ENCODE measurements around the gene PUS10.

PUS10 gene

DNA sequence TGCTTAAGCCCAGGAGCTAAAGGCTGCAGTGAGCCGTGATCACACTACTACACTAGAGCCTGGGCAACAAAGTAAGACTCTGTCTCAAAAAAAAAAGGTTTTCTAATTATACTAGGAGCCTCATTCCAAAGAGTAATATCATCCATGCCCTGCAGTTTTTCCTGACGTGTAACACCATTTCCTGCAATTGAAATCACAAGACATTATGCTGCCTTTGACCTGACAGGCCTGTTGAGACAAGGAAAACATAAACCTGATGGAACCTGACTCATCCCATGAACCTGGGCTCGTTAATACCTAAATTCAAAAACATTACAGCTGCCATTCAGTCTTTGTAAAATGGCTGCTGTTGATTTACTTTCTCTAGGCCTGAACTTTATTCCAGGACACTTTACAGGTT lies 59.3 kb downstream of the PUS10 start:
- TF ChIP-seq CTCF (IDR thresholded peaks at IDR 0.05; ENCODE audit: insufficient read depth, low read length, missing control alignments) = no peak
- no peak overlapping the region for H3K4me3 ChIP-seq (ENCODE audit: low read depth, low read length)
- DNase-seq (ENCODE audit: low read depth, low spot score) = peak; percentile 50
- ChIA-PET POLR2A (interaction anchor here (0.6 kb wide), 1 partner anchor 1628 kb away, joined by 3 read pairs; no protein-coding TSS in a partner anchor), CTCF (interaction anchor here (1.3 kb wide), 1 partner anchor 9 kb away, joined by 4 read pairs; no protein-coding TSS in a partner anchor)

GRCh38 chr2:60958361-60958760 lies 59.7 kb downstream of the PUS10 start:
- TF ChIP-seq CTCF (IDR thresholded peaks at IDR 0.05; ENCODE audit: insufficient read depth, low read length, missing control alignments) = no peak
- DNase-seq (ENCODE audit: low read depth, low spot score) = peak; percentile 5
- no peak overlapping the region for H3K4me3 ChIP-seq (ENCODE audit: low read depth, low read length)
- POLR2A ChIA-PET = no interaction called here
- CTCF ChIA-PET = interaction anchor here (1.3 kb wide), 1 partner anchor 10 kb away, joined by 4 read pairs; no protein-coding TSS in a partner anchor

- TF ChIP-seq CTCF (IDR thresholded peaks at IDR 0.05; ENCODE audit: insufficient read depth, low read length, missing control alignments) = no peak
- ChIA-PET POLR2A (no interaction called here), CTCF (interaction anchor here (1.3 kb wide), 1 partner anchor 10 kb away, joined by 4 read pairs; no protein-coding TSS in a partner anchor)
- H3K4me3 ChIP-seq (ENCODE audit: low read depth, low read length) = no peak overlapping the region
- no peak for DNase-seq (ENCODE audit: low read depth, low spot score)
These were observed 60.4 kb downstream of the PUS10 start for GRCh38 chr2:60957643-60958042.

DNA sequence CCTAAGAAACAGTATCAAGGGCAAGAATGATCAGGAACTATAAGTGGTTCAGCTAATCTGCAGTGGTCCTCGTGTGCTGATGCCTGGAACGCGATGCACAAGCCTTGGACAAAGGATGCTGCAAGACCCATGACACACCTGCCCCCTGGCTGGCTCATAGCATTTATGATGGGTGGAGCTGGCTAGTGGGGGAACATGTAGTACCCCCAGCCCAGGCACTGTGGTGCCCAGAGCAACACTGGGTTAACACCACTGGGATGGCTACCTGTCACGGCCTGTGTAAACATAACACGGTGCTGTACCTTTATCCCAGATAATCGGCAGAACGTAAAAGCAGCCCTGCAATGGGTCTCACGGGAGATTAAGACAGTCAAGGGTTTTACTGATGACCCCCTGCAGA lies 60.8 kb downstream of the PUS10 start:
- TF ChIP-seq CTCF (IDR thresholded peaks at IDR 0.05; ENCODE audit: insufficient read depth, low read length, missing control alignments) = no peak
- CTCF ChIA-PET = no interaction called here
- DNase-seq (ENCODE audit: low read depth, low spot score) = no peak
- no peak overlapping the region for H3K4me3 ChIP-seq (ENCODE audit: low read depth, low read length)
- POLR2A ChIA-PET = no interaction called here

DNA sequence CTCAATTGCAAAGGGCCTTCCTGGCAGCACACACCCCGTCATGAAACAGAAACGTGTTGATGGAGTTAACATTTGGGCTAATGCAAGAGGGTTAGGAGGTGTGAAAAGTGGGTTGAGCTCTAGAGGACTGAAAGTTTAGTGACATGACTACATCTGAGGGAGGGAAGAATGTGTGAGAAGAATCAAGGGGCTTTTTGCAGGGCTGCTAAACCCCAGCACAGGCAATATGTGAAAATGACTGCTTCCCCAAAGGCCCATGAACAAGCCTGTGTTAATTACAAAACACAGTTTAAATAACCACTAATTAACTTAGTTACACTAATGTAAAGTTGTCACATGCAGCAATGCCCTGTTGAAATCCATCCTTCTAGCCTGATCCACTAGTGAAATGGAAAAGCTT lies 63.9 kb downstream of the PUS10 start:
- TF ChIP-seq CTCF (IDR thresholded peaks at IDR 0.05; ENCODE audit: insufficient read depth, low read length, missing control alignments) = no peak
- no peak for DNase-seq (ENCODE audit: low read depth, low spot score)
- POLR2A ChIA-PET = no interaction called here
- no peak overlapping the region for H3K4me3 ChIP-seq (ENCODE audit: low read depth, low read length)
- CTCF ChIA-PET = no interaction called here

- H3K4me3 ChIP-seq (ENCODE audit: low read depth, low read length) = no peak overlapping the region
- ChIA-PET POLR2A (no interaction called here), CTCF (interaction anchor here (1.1 kb wide), 1 partner anchor 49 kb away, joined by 3 read pairs; no protein-coding TSS in a partner anchor)
- no peak for TF ChIP-seq CTCF (IDR thresholded peaks at IDR 0.05; ENCODE audit: insufficient read depth, low read length, missing control alignments)
- no peak for DNase-seq (ENCODE audit: low read depth, low spot score)
These were observed 69.0 kb downstream of the PUS10 start for GRCh38 chr2:60948926-60949579.
